ENCODE data around the gene USP6NL. TPM values are rescaled to one million over a fixed set of nuclear protein-coding genes. Genes with fewer than 3 reads are reported as not detected.

The USP6NL gene
- total and polyA plus RNA-seq, 2 of the 8 experiments (the other 6 are each of a cell fraction or from before 2014, with no cell fraction given) = 10.9 to 28.8 TPM

- DNase-seq (ENCODE audit: low read depth in 1 of 2, low spot score in 2 of 2) = peak in 1 of 2 experiments; percentile 40
Measured at GRCh38 chr10:11425296-11425610, 186.2 kb downstream of the USP6NL start.

More at GRCh38 chr10:11425296-11425610, 186.2 kb downstream of the USP6NL start:
- Histone ChIP-seq H2BK12ac (ENCODE audit: low read depth, low read length) (no peak overlapping the region), H3K14ac (ENCODE audit: insufficient read length) (no peak overlapping the region), H2AK5ac (ENCODE audit: low read depth, low read length) (no peak overlapping the region), H3K23ac (ENCODE audit: insufficient read length) (no peak overlapping the region), H2BK120ac (replicated peaks; ENCODE audit: low read depth, low read length) (no peak overlapping the region), H3K18ac (ENCODE audit: extremely low read depth, low read length) (no peak overlapping the region), H3K4me3 (ENCODE audit: extremely low read depth in 1 of 4, insufficient read depth in 2 of 4, low read depth in 3 of 4, low read length in 4 of 4) (no peak overlapping the region), H3K9ac (replicated peaks in 1 of 4; ENCODE audit: extremely low read depth in 1 of 4, low read depth in 3 of 4, low read length in 3 of 4) (no peak overlapping the region), H2BK15ac (ENCODE audit: low read length) (no peak overlapping the region), H3K23me2 (ENCODE audit: low read depth, low read length) (no peaks in the 10 kb centered on the region), H3K36me3 (ENCODE audit: control insufficient read depth in 2 of 4, insufficient read depth in 4 of 4, low read length in 3 of 4) (no peaks in the 10 kb centered on the region), H4K20me1 (replicated peaks in 1 of 2; ENCODE audit: control insufficient read depth in 1 of 2, insufficient read depth in 2 of 2, low read length in 2 of 2) (no peaks in the 10 kb centered on the region), H2AFZ (ENCODE audit: low read length) (no peak overlapping the region), H2BK5ac (ENCODE audit: low read depth, low read length) (no peak overlapping the region), H3K79me2 (ENCODE audit: control insufficient read depth in 1 of 2, insufficient read depth in 2 of 2, low read length in 2 of 2) (no peaks in the 10 kb centered on the region), H3K79me1 (ENCODE audit: low read depth, low read length) (no peaks in the 10 kb centered on the region), H3K27ac (ENCODE audit: low read depth, low read length) (no peak overlapping the region), H3K4ac (replicated peaks; ENCODE audit: insufficient read length, low read depth, low read length) (no peak overlapping the region), H4K8ac (ENCODE audit: extremely low read depth, insufficient read depth, low read length) (no peak overlapping the region), H3K4me2 (ENCODE audit: insufficient read depth in 1 of 2, low read depth in 2 of 2, low read length in 2 of 2) (no peak overlapping the region), H3K9me3 (ENCODE audit: insufficient read depth in 2 of 2, low read depth in 1 of 2, low read length in 1 of 2) (peaks cover 0 to 8% of the 10 kb centered on the region in 2 experiments; a peak in 1 of 4 replicates), H3K27me3 (replicated peaks in 1 of 4; ENCODE audit: control insufficient read depth in 3 of 4, extremely low read depth in 1 of 4, insufficient read depth in 3 of 4, low read length in 3 of 4) (no peaks in the 10 kb centered on the region), H3K4me1 (replicated peaks in 1 of 4; ENCODE audit: control insufficient read depth in 3 of 4, insufficient read depth in 4 of 4, low read length in 3 of 4) (no peaks in the 10 kb centered on the region), H2BK20ac (ENCODE audit: low read length) (no peak overlapping the region), H4K91ac (replicated peaks; ENCODE audit: insufficient read length, low read length) (no peak overlapping the region), H4K5ac (ENCODE audit: insufficient read length, low read depth, low read length) (no peak overlapping the region), H3K56ac (replicated peaks; ENCODE audit: insufficient read length, low read depth, low read length) (no peak overlapping the region)
- FAIRE-seq = no peak
- ChIA-PET CTCF (ENCODE audit: partially characterized antibody) (interaction anchor here (0.6 to 3.2 kb wide), 11 partner anchors 9 to 998 kb away, joined by 3 to 36 read pairs (median 4); no protein-coding TSS in a partner anchor), POLR2A (ENCODE audit: partially characterized antibody) (no interaction called here)
- WGBS, 2 experiments (ENCODE audit: extremely low coverage in 1 of 2, insufficient coverage in 1 of 2, insufficient read length in 1 of 2, insufficient replicate concordance in 2 of 2, low coverage in 1 of 2, low lambda C conversion rate in 2 of 2, missing lambda C conversion rate in 1 of 2) = 96% methylated on average over 3 of the region's 3 CpGs; no CpG with 5 or more reads in 1 of the 2 experiments
- TF ChIP-seq TBP (IDR thresholded peaks at IDR 0.05; ENCODE audit: low read depth, low read length) = no peak
